Right lobe of liver (tissue), 4 donors: ENCODE measurements around the gene TMEM138.

ENCODE experiments used
- CTCF ChIP-seq, 4 donors: fragments of 200-600 bp in 3 of 4; fragments of 450-650 bp in 1 of 4; IDR thresholded peaks; one replicate each; pipeline versions ENCODE4 v1.5.1 to v1.8.0; 2016 to 2022; ENCODE audit warnings: antibody characterized with exemption in 4 of 4, mild to moderate bottlenecking in 2 of 4
- POLR2A ChIP-seq: fragments of 450-650 bp; IDR thresholded peaks from one replicate; pipeline ENCODE4 v1.6.1; 2017; ENCODE audit warnings: antibody characterized with exemption, mild to moderate bottlenecking
- donor health status: DM: no; HTN: no; CAD: no.
- donor health status: DM: no; HTN: no; CAD: no.
- donor health status: DM: no; HTN: yes; CAD: no.

DNA sequence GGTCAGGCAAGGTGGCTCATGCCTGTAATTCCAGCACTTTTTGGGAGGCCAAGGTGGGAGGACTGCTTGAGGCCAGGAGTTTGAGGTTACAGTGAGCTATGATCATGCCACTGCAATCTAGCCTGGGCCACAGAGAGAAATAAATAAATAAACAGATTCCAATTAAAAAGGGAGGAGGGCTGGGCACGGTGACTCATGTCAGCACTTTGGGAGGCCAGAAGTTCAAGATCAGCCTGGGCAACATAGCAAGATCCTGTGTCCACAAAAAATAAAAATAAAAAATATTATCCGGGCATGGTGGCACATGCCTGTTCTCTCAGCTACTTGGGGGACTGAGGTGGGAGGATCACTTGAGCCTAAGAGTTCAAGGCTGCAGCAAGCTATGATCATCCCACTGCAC, 8.0 kb upstream of the TMEM138 start:
- TF ChIP-seq CTCF (IDR thresholded peaks at IDR 0.05): no peak
- TF ChIP-seq POLR2A: no peak
